HUES6 (cell line): ENCODE data around the gene PRKG1.
"Not testable (repeated sequence)": the region's sequence is repeated elsewhere in the genome, so short reads cannot be mapped to it uniquely, and the experiment has no call there.

Experiments
- H3K27ac ChIP-seq: 2 replicates; pipeline ENCODE4 v1.7.0; 2013; ENCODE audit warnings: low read depth, mild to moderate bottlenecking, low read length, inconsistent platforms
- H3K27me3 ChIP-seq: 2 replicates; pipeline ENCODE4 v1.6.1; 2013; ENCODE audit warnings: low read length; ENCODE audit not compliant: control insufficient read depth, insufficient read depth
- H3K36me3 ChIP-seq: 2 replicates; pipeline ENCODE4 v1.6.1; 2013; ENCODE audit warnings: low read length; ENCODE audit not compliant: control insufficient read depth, insufficient read depth
- H3K4me1 ChIP-seq: 2 replicates; pipeline ENCODE4 v1.6.1; 2013; ENCODE audit warnings: low read length; ENCODE audit not compliant: control insufficient read depth, insufficient read depth
- H3K4me3 ChIP-seq: 2 replicates; pipeline ENCODE4 v1.5.1; 2013; ENCODE audit warnings: low read depth, low read length
- H3K9ac ChIP-seq: one replicate; pipeline ENCODE4 v1.6.1; 2013; ENCODE audit warnings: mild to moderate bottlenecking, low read length
- H3K9me3 ChIP-seq: 2 replicates; pipeline ENCODE4 v1.6.1; 2013; ENCODE audit warnings: low read depth, low read length; ENCODE audit not compliant: control insufficient read depth, insufficient read depth

Gene PRKG1

DNA sequence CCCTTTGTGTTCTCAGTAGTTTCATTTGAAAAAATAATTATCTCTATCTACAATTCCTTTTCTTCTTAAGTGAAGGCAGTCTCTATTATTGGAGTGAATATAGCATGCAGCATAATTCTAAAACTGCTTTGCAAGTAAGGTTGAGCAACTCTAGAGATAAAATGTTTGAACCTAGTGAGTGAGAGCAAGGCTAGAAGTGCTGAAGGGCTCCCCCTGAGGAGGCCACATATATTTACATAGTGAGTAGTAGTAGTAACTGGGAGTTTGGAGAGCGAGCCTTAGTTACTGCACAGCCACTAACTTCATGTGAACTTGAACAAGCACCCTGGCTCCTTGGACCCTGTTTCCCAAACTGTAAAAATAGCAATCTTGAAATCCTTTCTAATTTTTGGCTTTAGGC is 1098.3 kb downstream of the PRKG1 start:
- H3K4me3 ChIP-seq, result no peak overlapping the region
- H3K9me3 ChIP-seq, result peaks cover 18% of the 10 kb centered on the region
- H3K27me3 ChIP-seq, result no peaks in the 10 kb centered on the region
- H3K36me3 ChIP-seq, result no peaks in the 10 kb centered on the region
- H3K4me1 ChIP-seq, result peaks cover 24% of the 10 kb centered on the region
- H3K27ac ChIP-seq, result peak overlapping the region; percentile 84; the same call in 1 of the 2 replicates
- H3K9ac ChIP-seq, result no peak overlapping the region

DNA sequence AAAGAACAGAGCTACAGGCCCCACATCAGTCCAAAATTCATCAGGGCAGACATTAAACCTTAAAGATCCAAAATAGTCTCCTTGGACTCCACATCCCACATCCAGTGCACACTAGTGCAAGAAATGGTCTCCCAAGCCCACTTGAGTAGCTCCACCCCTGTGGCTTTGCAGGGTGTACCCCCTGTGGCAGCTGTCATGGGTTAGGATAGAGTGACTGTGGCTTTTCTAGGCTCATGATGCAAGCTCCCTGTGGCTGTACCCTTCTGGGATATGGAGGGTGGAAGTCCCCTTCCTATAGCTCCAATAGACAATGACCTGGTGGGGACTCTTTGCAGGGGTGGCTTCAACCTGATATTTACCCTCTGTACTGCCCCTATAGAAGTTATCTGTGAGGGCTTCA is 1111.0 kb downstream of the PRKG1 start:
- no peak overlapping the region for H3K4me3 ChIP-seq
- H3K9ac ChIP-seq, result no peak overlapping the region
- no peaks in the 10 kb centered on the region for H3K36me3 ChIP-seq
- peaks cover 10% of the 10 kb centered on the region for H3K4me1 ChIP-seq
- H3K9me3 ChIP-seq, result peaks cover 17% of the 10 kb centered on the region
- H3K27ac ChIP-seq, result no peak overlapping the region
- H3K27me3 ChIP-seq, result no peaks in the 10 kb centered on the region

DNA sequence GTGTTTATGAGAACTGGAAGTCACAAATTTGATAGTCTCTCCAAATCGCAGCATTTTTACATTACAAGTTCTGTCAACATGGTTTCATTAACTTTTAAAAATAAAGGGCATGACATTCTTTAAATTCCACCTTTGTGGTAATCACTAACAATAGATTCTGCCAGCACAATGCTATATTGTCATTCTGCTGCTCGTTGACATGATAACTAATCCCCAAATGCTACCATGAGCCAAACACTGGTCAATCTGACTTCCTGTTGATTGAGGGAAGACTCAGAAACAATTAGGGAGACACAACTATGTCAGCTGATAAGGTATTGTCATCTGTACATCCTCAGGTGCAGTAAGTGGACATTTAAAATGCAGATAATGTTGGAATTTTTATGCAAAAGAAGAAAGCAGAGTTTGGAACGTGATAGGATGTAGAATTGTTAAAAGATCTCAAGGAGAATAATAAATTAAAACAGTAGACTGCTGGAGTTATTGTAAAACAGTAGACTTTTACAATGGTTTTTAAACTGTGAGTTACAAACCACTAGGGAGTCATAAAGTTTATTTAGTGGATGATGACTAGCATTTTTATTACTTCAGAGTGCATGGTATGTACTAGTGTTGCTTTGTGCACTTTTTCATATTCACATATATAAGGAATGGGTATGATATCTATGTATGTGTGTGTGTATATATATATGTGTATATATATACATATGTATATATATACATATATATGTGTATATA is 1113.4 kb downstream of the PRKG1 start:
- peaks cover 15% of the 10 kb centered on the region for H3K4me1 ChIP-seq
- no peak overlapping the region for H3K27ac ChIP-seq

DNA sequence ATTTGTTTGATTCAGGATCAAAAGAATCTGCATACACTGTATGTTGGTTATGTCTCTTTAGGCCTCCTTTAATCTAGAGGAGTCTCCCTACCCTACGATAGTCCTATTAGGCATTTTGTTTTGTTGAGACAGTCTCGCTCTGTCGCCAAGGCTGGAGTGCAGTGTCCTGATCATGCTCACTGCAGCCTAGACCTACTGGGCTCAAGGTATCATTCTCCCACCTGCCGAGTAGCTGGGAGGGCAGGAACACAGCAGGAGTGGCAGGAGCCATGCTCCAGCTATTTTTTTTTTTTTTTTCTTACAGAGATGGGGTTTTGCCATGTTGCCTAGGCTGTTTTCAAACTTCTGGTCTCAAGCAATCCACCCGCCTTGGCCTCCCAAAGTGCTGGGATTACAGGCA is 1116.8 kb downstream of the PRKG1 start:
- H3K4me1 ChIP-seq, result peaks cover 15% of the 10 kb centered on the region
- H3K4me3 ChIP-seq, result no peak overlapping the region
- H3K9me3 ChIP-seq, result no peaks in the 10 kb centered on the region
- H3K36me3 ChIP-seq, result no peaks in the 10 kb centered on the region
- no peak overlapping the region for H3K9ac ChIP-seq
- H3K27ac ChIP-seq, result no peak overlapping the region
- no peaks in the 10 kb centered on the region for H3K27me3 ChIP-seq

More for the DNA sequence above, 1113.4 kb downstream of the PRKG1 start:
- Histone ChIP-seq H3K9ac (no peak overlapping the region), H3K9me3 (peaks cover 7% of the 10 kb centered on the region), H3K4me3 (no peak overlapping the region), H3K36me3 (no peaks in the 10 kb centered on the region), H3K27me3 (no peaks in the 10 kb centered on the region)

DNA sequence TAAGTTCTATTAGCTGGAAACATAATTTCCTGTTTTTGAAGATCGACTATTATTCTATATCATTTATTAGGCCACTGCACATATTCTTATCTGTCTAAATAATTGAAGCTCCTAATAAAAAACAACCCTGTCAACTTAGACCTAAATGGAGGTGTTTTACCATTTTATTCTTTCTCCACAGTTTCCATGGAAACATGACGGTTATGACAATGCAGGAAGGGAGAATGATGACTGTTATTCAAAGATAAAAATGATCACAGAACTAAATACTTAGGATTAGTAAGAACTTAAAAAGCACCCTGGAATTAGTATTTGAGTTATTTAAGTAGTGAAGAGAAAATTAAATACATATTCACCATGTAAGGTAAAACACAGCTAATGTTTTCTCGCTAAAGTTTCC is 1119.9 kb downstream of the PRKG1 start:
- H3K36me3 ChIP-seq, result no peaks in the 10 kb centered on the region
- H3K27me3 ChIP-seq, result no peaks in the 10 kb centered on the region
- H3K9me3 ChIP-seq, result no peaks in the 10 kb centered on the region
- no peak overlapping the region for H3K4me3 ChIP-seq
- peaks cover 4% of the 10 kb centered on the region; the same call in 1 of the 2 replicates for H3K4me1 ChIP-seq
- no peak overlapping the region for H3K27ac ChIP-seq
- H3K9ac ChIP-seq, result no peak overlapping the region

DNA sequence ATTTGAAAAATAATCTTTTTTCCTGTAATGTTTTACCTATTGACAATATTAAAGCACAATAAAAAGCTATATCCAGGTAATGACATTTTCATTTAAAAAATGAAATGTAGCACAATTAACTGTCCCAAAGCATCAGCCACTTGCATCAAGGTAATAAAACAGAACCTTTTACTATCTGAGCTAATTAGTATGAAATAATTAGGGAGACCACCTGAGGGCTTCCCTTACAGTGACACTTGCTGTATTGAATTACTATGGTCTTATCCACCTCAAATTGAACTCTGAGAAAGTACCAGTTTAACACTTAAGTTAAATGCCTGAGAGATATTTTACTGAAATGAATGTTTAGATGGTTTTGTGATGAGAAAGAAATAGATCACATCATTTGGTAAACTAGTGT is 1120.4 kb downstream of the PRKG1 start:
- H3K4me1 ChIP-seq, result peaks cover 4% of the 10 kb centered on the region; the same call in 1 of the 2 replicates
- no peaks in the 10 kb centered on the region for H3K9me3 ChIP-seq
- no peaks in the 10 kb centered on the region for H3K36me3 ChIP-seq
- no peak overlapping the region for H3K4me3 ChIP-seq
- no peaks in the 10 kb centered on the region for H3K27me3 ChIP-seq
- H3K27ac ChIP-seq, result no peak overlapping the region
- H3K9ac ChIP-seq, result no peak overlapping the region

DNA sequence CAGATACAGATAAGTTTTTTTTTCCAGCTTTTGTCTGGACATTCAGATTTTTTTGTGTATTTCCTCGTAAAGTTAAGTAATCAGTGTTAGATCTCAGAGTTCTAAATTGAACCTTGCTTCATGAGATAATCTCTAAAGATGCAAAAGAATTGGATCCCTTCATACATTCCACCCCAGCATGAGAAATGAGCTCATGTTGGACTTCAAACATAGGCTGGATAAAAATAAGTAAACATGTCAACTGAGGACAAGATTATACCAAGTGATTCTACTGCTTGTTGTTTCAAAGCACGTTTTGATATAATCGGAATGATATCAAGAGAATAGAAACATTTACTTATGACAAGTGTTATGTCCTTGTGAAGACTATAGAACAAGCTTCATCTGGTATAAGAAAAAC is 1122.8 kb downstream of the PRKG1 start:
- no peak overlapping the region for H3K9ac ChIP-seq
- H3K4me3 ChIP-seq, result no peak overlapping the region
- no peaks in the 10 kb centered on the region for H3K27me3 ChIP-seq

DNA sequence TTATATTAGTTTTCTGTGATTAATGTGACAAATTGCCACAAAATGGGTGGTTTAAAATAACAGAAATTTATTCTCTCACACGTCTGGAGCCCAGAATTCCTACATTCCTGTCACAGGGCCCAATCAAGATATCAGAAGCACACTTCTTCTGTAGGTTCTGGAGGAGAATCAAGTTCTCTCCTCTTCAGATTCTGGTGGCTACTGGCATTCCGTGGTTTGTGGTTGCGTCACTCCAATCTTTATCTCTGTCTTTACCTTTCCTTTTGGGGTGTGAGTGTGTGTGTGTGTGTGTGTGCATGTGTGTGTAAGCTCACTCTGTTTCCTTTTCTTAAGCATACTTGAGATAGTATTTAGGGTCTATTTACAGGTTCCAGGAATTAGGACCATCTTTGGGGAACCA is 1124.3 kb downstream of the PRKG1 start:
- H3K4me3 ChIP-seq, result no peak overlapping the region

More for the DNA sequence above, 1122.8 kb downstream of the PRKG1 start:
- H3K27ac ChIP-seq, result no peak overlapping the region
- no peaks in the 10 kb centered on the region for H3K36me3 ChIP-seq
- H3K9me3 ChIP-seq, result no peaks in the 10 kb centered on the region
- H3K4me1 ChIP-seq, result no peaks in the 10 kb centered on the region

DNA sequence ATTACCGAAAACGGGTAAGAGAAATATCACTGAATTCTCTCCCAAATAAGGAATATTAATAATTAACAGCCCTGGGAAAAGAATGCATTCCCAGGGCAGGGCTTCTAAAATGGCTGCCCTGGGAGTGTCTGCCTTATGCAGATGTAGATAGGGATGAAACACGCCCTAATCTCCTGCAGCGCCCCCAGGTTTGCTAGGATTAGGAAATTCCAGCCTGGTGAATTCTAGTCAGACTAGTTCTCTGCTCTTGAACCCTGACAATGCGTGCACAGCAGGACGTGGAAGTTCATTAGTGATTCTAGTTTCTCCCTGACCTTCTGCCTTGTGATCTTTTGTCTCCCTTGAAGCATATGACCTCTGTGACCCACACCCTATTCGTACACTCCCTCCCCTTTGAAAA is 1130.6 kb downstream of the PRKG1 start:
- not testable (repeated sequence) for H3K9ac ChIP-seq, H3K27me3 ChIP-seq, H3K36me3 ChIP-seq, H3K27ac ChIP-seq, H3K4me1 ChIP-seq, H3K4me3 ChIP-seq, H3K9me3 ChIP-seq

More for the DNA sequence above, 1124.3 kb downstream of the PRKG1 start:
- Histone ChIP-seq H3K9me3 (0 out of 2 replicates have a peak, but pooled peaks cover 3% of the 10 kb centered on the region), H3K9ac (no peak overlapping the region), H3K36me3 (no peaks in the 10 kb centered on the region), H3K27ac (no peak overlapping the region), H3K4me1 (no peaks in the 10 kb centered on the region), H3K27me3 (no peaks in the 10 kb centered on the region)

DNA sequence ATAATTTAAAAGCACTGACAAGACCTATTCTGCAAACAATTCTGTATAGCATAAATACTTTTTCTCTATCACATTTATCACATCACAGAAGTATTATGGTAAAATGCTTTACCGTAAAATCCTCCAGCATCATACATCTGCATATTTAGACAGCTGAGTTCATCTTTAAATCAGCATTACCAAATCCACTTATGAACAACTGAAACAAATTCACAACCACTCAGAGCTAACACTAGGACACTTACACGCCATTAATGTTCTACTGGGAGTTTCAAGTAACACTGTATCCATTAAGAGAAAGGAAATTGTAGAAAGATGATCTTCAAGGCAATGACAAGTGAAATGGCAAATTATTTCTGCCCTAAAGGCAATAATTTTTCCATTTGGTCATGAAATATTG is 1134.1 kb downstream of the PRKG1 start:
- H3K27ac ChIP-seq, result no peak overlapping the region

DNA sequence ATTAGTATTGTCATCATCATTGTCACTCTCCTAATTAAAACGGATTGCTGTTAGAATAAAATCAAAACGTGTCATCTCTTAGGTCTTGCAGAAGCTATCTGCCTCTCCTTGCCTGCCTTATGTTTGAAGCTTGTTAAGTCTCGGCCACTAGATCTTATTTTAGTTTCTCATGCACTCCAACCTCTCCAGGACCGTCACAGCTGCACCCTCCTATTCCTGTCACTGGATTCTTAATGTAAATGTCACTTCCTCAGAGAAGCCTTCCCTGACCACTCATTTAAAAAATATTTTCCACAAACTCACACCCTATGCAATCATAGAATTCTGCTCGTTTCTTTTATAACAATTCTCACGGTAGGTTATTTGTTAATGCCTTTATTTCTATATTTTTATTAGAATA is 1135.9 kb downstream of the PRKG1 start:
- peaks cover 4% of the 10 kb centered on the region; the same call in 1 of the 2 replicates for H3K9me3 ChIP-seq
- no peaks in the 10 kb centered on the region for H3K27me3 ChIP-seq
- H3K4me1 ChIP-seq, result peaks cover 35% of the 10 kb centered on the region
- no peak overlapping the region for H3K27ac ChIP-seq
- H3K9ac ChIP-seq, result no peak overlapping the region
- no peaks in the 10 kb centered on the region for H3K36me3 ChIP-seq
- no peak overlapping the region for H3K4me3 ChIP-seq

More for the DNA sequence above, 1134.1 kb downstream of the PRKG1 start:
- no peak overlapping the region for H3K9ac ChIP-seq
- peaks cover 21% of the 10 kb centered on the region for H3K4me1 ChIP-seq
- H3K9me3 ChIP-seq, result peaks cover 8% of the 10 kb centered on the region; the same call in 1 of the 2 replicates
- no peak overlapping the region for H3K4me3 ChIP-seq
- no peaks in the 10 kb centered on the region for H3K27me3 ChIP-seq
- H3K36me3 ChIP-seq, result no peaks in the 10 kb centered on the region
